GM18508 (cell line): ENCODE data around the gene PGM3.
"Not testable (repeated sequence)": the region's sequence is repeated elsewhere in the genome, so short reads cannot be mapped to it uniquely, and the experiment has no call there.

Source experiments
- ATAC-seq: cut with Tn5 transposase; IDR thresholded peaks from one replicate; pipeline ENCODE4 v1.9.1; 2021; ENCODE audit warnings: moderate number of reproducible peaks; ENCODE audit not compliant: insufficient read depth, unreplicated experiment

Gene PGM3, protein sequence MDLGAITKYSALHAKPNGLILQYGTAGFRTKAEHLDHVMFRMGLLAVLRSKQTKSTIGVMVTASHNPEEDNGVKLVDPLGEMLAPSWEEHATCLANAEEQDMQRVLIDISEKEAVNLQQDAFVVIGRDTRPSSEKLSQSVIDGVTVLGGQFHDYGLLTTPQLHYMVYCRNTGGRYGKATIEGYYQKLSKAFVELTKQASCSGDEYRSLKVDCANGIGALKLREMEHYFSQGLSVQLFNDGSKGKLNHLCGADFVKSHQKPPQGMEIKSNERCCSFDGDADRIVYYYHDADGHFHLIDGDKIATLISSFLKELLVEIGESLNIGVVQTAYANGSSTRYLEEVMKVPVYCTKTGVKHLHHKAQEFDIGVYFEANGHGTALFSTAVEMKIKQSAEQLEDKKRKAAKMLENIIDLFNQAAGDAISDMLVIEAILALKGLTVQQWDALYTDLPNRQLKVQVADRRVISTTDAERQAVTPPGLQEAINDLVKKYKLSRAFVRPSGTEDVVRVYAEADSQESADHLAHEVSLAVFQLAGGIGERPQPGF

DNA sequence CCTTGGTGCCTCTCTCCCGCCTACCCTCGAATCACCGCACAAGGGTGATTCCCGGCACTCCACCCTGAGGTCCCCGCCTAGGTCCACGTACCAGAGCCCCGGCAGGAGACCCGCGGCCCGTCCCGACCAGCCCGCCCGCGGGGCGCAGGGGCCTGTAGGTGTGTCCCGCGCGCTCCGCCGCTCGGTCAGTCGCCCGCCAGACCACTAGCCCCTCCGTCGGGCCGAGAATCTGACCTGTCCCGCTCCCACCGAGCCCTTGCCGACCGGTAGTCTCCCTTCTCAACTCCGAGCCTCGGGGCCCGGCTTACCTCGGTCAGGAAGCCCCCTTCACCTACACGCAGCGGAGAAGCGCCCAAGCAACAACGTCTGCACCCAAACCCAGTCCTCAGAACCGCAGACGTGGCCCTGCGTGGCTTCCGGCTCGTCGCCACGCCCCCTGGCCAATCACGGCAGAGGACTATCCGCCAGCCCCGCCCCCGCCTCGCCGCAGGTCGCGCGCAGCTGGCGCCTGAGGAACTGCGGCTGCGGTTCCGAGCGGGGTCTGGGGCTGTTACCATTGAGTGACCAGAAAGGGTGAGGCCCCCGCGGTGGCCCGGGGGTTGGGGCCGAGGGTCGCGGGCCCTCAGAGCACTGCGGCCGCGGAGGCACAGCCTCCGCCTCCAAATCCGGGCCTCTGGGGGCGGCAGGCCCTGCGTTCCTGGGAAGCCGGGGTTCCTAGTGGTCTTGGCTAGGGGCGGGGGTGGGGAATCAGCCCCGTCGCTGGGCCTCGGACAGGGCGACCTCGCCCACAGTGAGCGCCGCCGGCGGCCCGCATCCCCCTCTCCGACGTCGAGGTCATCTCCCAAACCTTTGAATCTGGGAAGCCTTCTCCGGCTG is at the start of gene PGM3, which contains the start of gene RWDD2A:
Gene PGM3 (minus strand): TSS at position 395 of the 876 bp plus-strand sequence. CDS start 2,253 bp downstream, outside the sequence.
Gene RWDD2A (plus strand): TSS at position 487 of the 876 bp plus-strand sequence. CDS start 1,095 bp downstream, outside the sequence.
- peak; percentile 91 for ATAC-seq

DNA sequence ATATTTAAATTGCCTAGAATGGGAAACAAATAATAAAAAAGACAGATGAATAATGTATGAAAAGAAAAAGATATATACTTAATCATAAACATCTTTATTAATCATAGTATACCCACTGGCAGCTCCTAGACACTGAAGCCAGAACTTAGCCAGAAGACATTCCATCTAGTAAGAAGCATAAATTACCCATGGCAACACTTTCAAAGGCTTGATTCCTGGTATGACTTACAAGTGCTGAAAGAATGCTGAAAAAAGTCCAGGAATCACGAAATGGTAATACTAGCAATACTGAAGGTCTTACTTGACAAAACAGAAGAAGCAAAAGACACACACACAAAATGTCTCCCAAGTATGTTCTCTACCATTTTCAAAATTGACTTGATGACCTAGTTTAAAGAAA is 38.1 kb upstream of the PGM3 start:
- ATAC-seq = no peak

DNA sequence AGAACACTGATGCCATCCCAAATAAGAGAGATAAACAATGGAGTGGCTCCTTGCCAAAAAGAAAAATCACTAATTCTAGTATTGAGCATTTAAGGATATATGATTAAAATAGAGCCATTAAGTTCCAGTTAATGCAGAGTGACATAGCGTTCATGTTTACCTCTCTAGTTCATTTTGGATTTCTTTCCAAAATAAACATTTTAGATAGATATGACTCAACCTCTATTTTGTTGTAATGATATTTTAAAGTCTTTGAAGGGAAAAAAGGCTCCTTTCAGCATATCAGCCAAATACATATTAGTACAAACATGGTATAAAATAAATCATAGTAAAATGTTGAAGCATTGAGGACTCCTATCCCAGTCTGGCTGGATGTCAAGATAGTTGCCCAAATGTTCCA is 33.5 kb upstream of the PGM3 start:
- ATAC-seq = no peak

DNA sequence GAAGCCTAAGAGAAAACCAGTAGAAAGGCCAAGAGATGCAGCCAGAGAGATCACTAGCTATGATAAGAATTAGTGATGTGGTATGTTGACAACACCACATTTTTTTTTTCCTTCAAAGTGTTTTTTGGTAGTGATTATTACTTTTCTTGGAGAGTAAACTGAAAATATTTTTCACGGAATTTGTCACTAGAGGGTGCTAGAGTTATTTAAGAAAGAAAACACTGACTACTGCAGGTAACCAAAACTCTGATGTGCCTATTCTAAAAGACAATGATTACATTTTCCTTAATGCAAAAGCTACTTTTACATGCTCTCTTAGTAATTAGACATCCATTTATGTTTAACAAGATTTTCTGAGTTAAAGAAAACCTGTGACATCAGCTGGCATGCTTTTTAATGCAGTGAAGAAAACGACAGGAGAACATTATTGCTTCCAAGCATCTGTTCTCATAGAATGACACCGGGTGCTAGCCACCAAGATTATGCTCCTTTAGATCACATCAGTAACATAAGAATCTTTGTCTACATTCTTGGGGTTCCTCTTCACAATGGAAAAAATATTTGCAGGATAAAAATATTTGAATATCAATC is 28.9 kb upstream of the PGM3 start:
- no peak for ATAC-seq

DNA sequence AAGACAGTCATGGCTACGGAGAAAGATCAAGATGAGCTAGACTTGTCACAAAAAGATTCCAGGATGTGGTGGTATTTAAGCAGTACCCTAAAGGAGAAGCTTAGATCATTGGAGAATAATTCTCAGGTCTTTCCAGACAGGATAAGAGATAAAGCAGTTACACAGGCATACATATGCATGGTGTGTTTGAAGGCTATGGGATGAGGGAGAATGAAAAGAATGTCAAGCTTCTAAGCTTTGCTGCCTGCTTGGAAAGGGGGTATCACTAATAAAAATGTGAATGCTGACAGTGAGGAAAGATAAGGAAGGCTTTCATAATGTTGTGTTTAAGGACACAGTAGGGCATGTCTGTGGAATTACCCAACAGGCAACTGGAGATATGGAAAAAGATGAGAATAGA is 28.2 kb upstream of the PGM3 start:
- no peak for ATAC-seq

DNA sequence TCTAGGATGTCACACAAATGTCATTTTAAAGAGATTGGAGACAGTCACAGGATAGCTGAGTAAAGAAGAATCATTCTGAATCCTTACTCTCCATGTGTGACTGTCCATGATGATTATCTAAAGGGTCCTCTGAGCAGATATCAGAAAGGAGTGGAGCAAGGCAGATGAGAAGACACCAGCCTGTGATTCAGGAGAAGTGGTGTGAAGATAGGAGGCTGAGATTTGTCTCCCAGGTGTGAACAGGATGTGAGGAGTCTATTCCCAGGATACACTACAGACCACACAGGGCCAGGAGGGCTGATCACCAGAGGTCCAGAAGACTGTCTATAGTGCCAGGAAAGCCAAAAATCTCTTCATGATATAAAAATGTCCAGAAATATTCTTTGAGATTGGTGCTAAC is 27.1 kb upstream of the PGM3 start:
- no peak for ATAC-seq

DNA sequence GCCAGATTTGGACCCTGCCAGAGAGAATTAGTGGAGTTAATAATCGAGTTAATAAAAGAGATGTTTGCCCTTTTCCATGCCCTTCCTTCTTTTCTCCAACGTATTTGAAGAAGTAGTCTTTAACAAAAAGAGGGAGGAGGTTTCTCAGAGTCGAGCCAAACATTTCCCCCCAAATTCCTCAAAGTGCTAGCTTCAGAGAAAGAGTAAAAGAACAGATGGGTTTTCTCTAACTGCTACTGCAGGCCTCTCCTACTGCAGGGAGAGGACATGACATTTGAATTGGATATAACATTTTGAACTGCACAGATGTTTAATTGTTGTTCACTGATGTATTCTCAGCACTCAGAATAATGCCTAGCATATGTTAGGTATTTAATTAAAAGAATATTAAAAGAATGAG is 25.6 kb upstream of the PGM3 start:
- no peak for ATAC-seq

DNA sequence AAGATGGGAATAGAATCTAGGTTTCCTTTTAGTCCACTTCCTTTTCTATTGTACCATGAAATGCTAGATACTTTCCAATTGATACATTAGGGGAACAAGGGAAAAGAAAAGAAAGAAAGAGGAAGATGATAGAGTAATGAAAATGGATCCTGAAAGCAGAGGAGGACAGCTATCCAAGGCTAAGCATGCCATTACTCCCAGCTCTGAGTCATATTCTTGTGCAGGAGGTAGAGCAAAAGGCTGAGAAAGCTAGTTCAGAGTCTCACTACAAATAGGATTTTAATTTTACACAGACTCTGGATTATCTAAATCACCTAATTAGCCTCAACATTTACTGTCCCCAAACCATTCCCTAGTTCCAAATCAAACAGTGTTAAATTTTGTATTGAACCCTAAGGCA is 23.7 kb upstream of the PGM3 start:
- no peak for ATAC-seq

DNA sequence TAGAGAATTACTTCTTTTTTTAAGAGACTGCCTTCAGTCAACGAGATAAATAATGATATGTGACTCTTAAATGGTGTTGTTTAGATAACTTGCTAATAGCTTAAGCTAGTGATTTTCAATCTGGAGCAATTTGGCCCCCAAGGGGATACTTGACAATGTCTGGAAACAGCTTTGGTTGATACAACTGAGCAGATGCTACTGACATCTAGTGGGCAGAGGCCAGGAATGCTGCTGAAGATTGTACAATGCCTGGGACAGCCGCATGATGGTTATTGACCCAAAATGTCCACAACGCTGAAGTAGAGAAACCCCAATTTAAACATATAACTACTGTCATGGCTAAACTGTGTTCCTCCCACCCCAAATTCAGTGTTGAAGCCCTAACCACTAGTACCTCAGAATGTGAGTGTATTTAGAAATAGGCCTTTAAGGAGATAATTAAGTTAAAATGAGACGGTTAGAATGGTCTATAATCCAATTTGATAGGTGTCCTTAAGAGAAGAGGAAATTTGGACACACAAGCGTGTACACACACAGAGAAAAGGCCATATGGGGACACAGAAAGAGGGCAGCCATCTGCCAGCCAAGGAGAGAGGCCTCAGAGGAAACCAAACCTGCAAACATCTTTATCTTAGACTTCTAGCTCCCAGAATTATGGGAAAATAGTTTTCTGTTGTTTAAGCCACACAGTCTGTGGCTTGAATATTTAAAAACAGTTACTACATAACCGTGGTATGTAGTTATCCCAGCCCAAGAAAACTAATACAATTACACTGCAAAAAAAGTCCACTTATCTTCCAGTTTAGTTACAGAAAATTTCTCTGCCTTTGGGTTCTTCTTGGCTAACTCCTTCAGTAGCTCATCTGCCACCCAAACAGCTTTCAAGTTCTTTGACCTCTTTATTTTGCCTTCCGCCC is 22.3 kb upstream of the PGM3 start:
- peak; percentile 100 for ATAC-seq

DNA sequence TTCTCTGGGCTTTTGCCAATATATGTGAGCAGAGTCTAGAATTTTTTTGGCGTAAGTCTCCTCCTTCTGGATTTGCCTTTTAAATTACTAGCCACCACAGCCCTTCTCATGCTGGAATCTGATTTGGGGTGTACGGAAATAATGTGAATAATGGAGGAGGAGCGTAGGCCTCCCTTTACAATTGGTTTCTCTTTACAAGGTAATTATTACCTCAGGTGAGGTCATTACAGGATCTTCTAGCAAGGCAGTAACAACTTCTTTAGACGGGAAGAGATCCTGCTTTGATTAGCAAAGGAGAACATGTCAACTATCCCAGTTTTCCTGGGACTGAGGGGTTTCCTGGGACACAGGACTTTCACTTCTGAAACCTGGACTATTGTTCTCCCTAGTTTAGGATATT is 9.0 kb upstream of the PGM3 start:
- no peak for ATAC-seq

DNA sequence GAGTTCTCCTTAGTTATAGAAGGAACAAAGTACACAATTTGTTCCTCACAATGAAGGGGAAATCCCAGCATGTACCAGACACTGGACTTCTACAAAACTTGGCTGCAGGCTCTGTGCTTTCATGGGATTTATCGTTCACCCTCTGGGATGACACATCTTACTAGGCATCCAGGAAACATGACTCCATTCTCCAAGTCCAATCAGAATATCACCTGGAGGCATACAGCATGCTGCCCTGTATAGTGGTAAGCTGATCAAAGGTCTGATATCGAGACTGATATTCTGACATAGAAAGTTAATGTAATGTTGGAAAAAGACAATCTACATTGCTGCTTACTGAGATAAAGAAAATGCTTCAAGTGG is 6.8 kb upstream of the PGM3 start:
- ATAC-seq = no peak

DNA sequence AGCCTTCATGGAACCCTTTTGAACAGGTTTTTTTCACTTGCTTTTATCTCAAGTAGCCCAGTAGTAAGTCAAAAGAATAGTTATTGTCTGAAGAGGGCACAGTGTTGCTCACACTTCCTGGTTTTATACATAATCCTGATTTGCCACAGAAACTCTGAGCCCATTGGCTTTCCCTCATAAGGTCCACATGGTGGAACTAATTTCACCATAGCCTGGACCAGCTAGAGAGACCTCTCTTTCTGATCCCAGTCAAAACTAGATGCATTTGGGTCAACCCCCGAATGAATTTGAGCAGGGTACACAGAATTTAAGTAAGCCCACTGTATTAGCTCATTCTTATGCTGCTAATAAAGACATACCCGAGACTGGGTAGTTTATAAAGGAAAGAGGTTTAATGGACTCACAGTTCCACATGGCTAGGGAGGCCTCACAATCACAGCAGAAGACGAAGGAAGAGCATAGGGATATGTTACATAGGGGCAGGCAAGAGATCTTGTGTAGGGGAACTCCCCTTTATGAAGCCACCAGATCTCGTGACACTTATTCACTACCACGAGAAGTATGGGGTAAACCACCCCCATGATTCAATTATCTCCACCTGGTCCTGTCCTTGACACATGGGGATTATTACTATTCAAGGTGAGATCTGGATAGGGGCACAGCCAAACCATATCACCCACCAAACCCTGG is 6.3 kb upstream of the PGM3 start:
- ATAC-seq = peak; percentile 60

DNA sequence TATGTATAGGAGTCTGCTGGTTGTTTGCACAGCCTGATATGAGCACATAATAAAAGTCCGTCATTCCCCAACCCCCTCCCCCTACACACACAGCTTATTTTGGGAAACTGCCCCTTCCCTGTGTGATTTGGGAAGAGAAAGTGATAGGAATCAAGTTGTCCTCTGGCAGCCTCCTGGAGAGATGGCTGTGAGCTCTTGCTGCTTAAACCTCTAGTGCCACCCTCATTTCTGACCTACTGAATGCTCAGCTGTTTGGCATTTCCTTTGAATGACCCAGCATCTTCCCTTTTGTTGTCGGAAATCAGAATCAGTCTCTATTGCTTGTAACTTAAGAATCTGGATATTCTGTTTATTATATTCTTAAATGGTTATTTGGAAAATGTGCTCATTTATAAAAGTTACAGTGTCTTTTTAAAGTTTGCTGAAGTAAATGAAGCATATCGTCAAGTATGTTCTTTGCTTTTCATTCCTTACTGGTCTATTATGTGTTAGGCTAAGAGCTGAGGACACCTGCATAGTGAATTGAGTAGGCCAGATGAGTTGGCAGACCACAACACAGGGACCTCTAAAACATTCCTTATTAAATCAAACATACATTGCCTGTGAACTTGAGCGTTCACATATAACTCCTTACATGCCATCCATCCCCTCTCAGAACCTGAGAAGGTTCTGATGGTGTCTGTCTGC is 5.6 kb upstream of the PGM3 start:
- no peak for ATAC-seq

DNA sequence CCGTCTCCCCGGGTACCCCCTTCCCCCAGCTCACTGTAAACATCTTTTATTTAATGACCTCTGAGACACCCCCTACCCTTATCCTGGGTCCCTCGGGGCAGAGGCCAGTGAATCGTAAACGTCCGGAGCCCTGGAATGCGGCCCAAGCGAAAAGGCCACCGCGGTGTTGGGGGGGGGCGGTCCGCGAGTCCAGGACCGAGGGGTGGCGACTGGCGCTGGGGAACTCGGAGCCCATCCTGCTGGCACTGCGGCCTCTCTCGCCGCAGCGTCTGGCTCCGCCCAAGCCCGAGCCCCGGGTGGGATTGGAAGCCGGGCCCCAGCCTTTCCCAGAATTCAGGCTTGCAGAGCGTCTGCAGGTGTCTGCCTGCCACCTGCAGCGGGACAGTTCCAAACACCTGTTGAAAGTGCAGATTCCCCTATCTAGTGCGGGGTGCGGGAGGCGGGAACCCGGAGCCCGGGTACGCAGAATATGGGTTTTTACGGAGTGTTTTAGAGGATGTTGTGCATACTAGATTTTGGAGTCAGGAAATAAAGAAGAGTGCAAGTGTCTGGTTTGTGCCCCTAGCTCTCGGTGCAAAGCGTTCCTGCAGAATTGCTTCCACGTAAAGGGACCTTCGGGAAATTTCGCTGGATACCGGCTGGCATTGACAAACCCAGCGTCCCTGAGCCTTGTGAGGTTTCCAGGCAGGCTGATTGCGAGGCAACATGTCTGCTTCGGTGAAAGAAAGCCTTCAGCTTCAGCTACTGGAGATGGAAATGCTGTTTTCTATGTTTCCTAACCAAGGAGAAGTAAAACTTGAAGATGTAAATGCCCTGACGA is 892 bp upstream of the PGM3 start:
- ATAC-seq = no peak

DNA sequence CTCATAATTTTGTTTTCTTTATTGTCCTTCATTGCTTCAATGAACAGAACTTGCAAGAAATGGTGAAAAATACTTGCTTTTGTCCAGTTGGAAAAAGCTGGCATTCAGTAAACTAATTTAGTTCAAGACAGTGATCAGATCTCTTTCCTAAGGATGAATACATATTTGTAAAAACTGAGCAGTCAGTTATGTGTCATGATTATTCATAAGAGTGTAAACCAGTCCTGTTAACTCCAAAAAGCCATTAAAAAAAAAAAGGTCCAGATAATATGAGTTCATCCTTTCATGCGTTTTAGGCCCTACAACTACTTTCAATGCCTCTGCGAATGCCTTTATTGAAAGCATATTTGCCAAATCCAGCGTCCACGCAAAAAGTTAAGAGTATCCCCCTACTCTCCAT is 609 bp downstream of the PGM3 start:
- ATAC-seq = no peak

DNA sequence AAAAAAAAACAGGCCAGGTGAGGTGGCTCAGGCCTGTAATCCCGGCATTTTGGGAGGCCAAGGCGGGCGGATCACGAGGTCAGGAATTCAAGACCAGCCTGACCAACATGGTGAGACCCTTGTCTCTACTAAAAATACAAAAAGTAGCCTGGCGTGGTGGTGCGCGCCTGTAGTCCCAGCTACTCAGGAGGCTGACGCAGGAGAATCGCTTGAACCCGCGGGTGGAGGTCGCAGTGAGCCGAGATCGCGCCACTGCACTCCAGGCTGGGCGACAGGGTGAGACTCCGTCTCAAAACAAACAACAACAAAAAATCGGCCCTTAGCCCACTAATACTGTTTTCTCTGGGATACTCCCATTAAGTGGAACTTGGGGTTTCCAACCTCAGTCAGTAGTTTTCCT is 1.1 kb downstream of the PGM3 start:
- ATAC-seq = not testable (repeated sequence)

DNA sequence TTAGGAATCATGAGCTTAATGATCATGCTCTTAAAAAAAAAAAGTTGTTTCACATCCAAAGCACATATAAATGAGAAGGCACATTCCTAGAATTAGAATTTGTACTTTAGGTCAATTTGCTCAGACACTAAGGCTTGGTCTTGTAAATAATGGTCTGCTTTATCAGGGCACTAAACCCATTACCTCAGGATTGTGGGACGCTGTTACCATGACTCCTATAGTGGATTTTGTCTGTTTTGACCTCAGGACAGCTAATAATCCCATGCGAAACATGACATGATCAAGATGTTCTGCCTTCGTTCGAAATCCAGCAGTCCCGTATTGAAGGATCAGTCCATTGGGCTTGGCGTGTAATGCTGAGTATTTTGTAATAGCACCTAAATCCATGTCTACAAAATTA is 2.4 kb downstream of the PGM3 start:
- ATAC-seq = no peak

DNA sequence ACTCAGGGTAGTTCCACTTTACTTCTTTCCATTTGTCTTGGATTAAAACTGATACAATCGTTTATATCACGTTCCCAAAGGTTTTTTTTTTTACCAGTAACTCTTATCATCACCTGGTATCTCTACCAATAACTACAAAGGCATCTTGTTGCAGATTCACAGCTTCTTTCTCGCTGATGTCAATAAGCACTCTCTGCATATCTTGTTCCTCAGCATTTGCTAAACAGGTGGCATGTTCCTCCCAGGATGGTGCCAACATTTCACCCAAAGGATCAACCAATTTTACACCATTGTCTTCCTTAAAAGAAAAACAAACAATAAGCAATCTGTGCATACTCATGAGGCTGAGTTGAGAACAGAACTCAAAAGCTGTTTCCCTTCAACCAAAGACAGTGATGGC is 4.6 kb downstream of the PGM3 start:
- no peak for ATAC-seq
